Smooth muscle cell (in vitro differentiated cells): Measurements from ENCODE around the gene ICOSLG. TPM values are rescaled to one million over a fixed set of nuclear protein-coding genes. Genes with fewer than 3 reads are reported as not detected.

ENCODE experiments used
- DNase-seq: peaks from one replicate; lab custom pipeline; 2025; ENCODE audit not compliant: unreplicated experiment; lab: John Stamatoyannopoulos, UW
- H2AFZ ChIP-seq: fragments of 200-600 bp; sonication (generic); 2 replicates; pipeline ENCODE4 v1.6.0; 2016; ENCODE audit warnings: antibody characterized with exemption, low read depth, mild to moderate bottlenecking
- H3F3A ChIP-seq: fragments of 200-600 bp; sonication (generic); 2 replicates; pipeline ENCODE4 v1.6.0; 2017; ENCODE audit warnings: antibody characterized with exemption, low read depth
- H3K27ac ChIP-seq: fragments of 200-600 bp; sonication (generic); 2 replicates; pipeline ENCODE4 v1.5.1; 2016; ENCODE audit warnings: low read depth, mild to moderate bottlenecking
- H3K27me3 ChIP-seq: fragments of 200-600 bp; sonication (generic); 2 replicates; pipeline ENCODE4 v1.6.1; 2016; ENCODE audit warnings: low read depth, mild to moderate bottlenecking
- H3K36me3 ChIP-seq: fragments of 200-600 bp; sonication (generic); 2 replicates; pipeline ENCODE4 v1.5.1; 2016; ENCODE audit warnings: low read depth
- H3K4me1 ChIP-seq: fragments of 200-600 bp; sonication (generic); 2 replicates; pipeline ENCODE4 v1.5.1; 2016; ENCODE audit warnings: low read depth
- H3K4me2 ChIP-seq: fragments of 200-600 bp; sonication (generic); 2 replicates; pipeline ENCODE4 v1.6.0; 2016; ENCODE audit warnings: mild to moderate bottlenecking
- H3K4me3 ChIP-seq: fragments of 200-600 bp; sonication (generic); 2 replicates; pipeline ENCODE4 v1.5.1; 2016; ENCODE audit warnings: mild to moderate bottlenecking
- H3K79me2 ChIP-seq: fragments of 200-600 bp; sonication (generic); 2 replicates; pipeline ENCODE4 v1.6.0; 2016; ENCODE audit warnings: low read depth, mild to moderate bottlenecking
- H3K9ac ChIP-seq: fragments of 200-600 bp; sonication (generic); 2 replicates; pipeline ENCODE4 v1.6.0; 2016; ENCODE audit warnings: low read depth
- H3K9me3 ChIP-seq: fragments of 200-600 bp; sonication (generic); replicated peaks from 2 replicates; pipeline ENCODE4 v1.5.1; 2016; ENCODE audit warnings: low read depth
- H4K20me1 ChIP-seq: fragments of 200-600 bp; sonication (generic); 2 replicates; pipeline ENCODE4 v1.6.0; 2016; ENCODE audit warnings: low read depth
- WGBS: methylation state at CpG from one replicate; pipeline ENCODE4 v1.1.7; 2016; ENCODE audit warnings: low lambda C conversion rate; 5-methylcytosine and 5-hydroxymethylcytosine counted together
- polyA plus RNA-seq: library from polyadenylated mRNA; unstranded; fragments of >200 nt; fragmentation: Nextera tagmentation; extraction: Ambion mirVana; gene quantifications from 2 replicates; pipeline ENCODE4 v1.2.1, GENCODE V29; 2016
- total RNA-seq: library from RNA; depleted of rRNA; stranded (reverse); fragments of >200 nt; gene quantifications from 2 replicates; pipeline ENCODE4 v1.2.3, GENCODE V29; 2014
- TF ChIP-seq, protein P1 (sequence below): fragments of 200-600 bp; sonication (generic); IDR thresholded peaks from 2 replicates; pipeline ENCODE4 v1.5.1; 2017; ENCODE audit warnings: borderline replicate concordance, mild to moderate bottlenecking, antibody characterized with exemption; ENCODE audit not compliant: insufficient read depth, poor library complexity, severe bottlenecking

Gene ICOSLG
- total and polyA plus RNA-seq, 2 experiments from 2014 or later: 1.0 to 1.3 TPM

DNA sequence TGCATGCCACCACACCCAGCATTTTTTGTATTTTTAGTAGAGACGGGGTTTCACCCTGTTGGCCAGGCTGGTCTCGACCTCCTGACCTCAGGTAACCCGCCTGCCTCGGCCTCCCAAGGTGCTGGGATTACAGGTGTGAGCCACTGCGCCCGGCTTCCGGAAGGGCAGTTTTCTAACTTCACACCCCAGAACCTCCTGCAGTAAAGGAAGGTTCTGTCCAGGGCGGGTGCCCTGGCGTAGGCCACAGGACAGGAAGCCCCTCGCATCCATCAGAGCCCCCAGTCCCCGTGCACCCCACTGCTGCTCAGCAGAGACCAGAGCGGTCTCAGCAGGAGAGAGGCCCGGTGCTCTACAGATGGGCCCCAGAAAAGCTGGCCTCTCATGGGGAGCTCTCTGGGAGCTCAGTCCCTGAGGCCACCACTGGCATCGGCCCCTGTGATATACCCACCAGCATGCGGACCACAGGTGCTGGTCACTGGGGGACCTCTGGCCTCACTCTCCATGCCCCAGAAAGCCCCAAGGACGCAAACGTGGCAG, 25.1 kb upstream of the ICOSLG start:
- H3K4me3 ChIP-seq: no peak overlapping the region
- H3K27me3 ChIP-seq: no peaks in the 10 kb centered on the region
- no peak overlapping the region for H2AFZ ChIP-seq
- H4K20me1 ChIP-seq: no peaks in the 10 kb centered on the region
- no peak for DNase-seq
- H3K4me2 ChIP-seq: no peak overlapping the region
- WGBS: 92% methylated on average over 17 of the region's 17 CpGs
- no peaks in the 10 kb centered on the region for H3K79me2 ChIP-seq
- H3K36me3 ChIP-seq: no peaks in the 10 kb centered on the region
- peaks cover 8% of the 10 kb centered on the region for H3K4me1 ChIP-seq
- H3K9me3 ChIP-seq: no peaks in the 10 kb centered on the region
- TF ChIP-seq, protein P1, sequence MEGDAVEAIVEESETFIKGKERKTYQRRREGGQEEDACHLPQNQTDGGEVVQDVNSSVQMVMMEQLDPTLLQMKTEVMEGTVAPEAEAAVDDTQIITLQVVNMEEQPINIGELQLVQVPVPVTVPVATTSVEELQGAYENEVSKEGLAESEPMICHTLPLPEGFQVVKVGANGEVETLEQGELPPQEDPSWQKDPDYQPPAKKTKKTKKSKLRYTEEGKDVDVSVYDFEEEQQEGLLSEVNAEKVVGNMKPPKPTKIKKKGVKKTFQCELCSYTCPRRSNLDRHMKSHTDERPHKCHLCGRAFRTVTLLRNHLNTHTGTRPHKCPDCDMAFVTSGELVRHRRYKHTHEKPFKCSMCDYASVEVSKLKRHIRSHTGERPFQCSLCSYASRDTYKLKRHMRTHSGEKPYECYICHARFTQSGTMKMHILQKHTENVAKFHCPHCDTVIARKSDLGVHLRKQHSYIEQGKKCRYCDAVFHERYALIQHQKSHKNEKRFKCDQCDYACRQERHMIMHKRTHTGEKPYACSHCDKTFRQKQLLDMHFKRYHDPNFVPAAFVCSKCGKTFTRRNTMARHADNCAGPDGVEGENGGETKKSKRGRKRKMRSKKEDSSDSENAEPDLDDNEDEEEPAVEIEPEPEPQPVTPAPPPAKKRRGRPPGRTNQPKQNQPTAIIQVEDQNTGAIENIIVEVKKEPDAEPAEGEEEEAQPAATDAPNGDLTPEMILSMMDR: no peak
- no peak overlapping the region for H3K27ac ChIP-seq
- H3K9ac ChIP-seq: no peak overlapping the region
- H3F3A ChIP-seq: no peaks in the 10 kb centered on the region

DNA sequence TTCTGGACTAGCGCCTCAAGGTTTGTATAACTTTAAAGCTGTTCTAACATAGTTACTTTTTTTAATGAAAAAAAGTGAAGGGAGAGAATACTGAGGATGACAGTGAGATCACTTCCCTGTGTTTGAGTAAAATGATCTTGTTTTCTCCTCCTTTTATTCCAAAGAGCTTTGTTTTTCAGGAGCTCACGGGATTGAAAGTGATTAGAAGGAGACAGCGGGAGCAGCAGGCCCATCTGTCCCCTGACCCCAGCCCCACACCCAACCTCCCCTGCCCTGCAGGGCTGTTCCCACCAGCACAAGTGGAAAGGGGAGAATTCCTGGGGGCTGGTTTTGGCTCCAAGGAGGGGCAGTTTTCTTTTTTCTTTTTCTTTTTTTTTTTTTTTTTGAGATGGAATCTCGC, 23.0 kb upstream of the ICOSLG start:
- WGBS: 82% methylated on average over 4 of the region's 4 CpGs
- no peaks in the 10 kb centered on the region for H3F3A ChIP-seq
- H3K4me1 ChIP-seq: peaks cover 8% of the 10 kb centered on the region
- H3K9ac ChIP-seq: no peak overlapping the region
- no peak overlapping the region for H2AFZ ChIP-seq
- H3K27ac ChIP-seq: no peak overlapping the region
- H3K79me2 ChIP-seq: no peaks in the 10 kb centered on the region
- H3K36me3 ChIP-seq: no peaks in the 10 kb centered on the region
- H4K20me1 ChIP-seq: no peaks in the 10 kb centered on the region
- H3K4me2 ChIP-seq: no peak overlapping the region
- no peak overlapping the region for H3K4me3 ChIP-seq
- no peaks in the 10 kb centered on the region for H3K9me3 ChIP-seq
- TF ChIP-seq, protein P1: no peak
- no peaks in the 10 kb centered on the region for H3K27me3 ChIP-seq
- no peak for DNase-seq

DNA sequence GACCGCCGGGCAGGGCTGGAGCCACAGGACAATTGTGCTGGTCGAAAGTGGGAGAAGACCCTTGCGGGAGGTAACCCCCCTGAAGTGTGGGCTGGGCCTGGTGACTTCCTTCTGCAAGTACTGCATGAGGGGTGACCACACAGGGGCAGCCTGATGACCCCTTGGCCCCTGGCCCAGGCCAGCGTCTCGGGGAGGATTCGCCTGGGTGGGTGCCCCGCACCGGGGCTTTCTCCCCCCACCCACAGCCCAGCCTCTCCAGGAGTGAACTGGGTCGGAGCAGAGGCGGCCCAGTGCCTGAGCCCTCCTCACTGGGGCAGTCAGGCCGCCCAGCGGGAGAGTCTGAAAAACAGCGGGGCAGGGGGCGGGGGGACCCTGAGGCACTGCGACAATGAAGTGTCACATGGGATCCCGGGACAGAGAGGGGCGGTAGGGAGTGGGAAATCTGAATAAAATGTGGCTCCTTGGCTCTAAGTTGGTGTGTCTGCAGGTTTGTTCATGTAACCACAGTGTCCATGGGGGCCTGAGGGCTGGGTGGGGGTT, 22.5 kb upstream of the ICOSLG start:
- H3K4me1 ChIP-seq: peaks cover 8% of the 10 kb centered on the region
- no peak overlapping the region for H3K9ac ChIP-seq
- TF ChIP-seq, protein P1: no peak
- H3K4me3 ChIP-seq: no peak overlapping the region
- H3F3A ChIP-seq: no peaks in the 10 kb centered on the region
- H3K79me2 ChIP-seq: no peaks in the 10 kb centered on the region
- H3K27me3 ChIP-seq: no peaks in the 10 kb centered on the region
- no peak overlapping the region for H3K27ac ChIP-seq
- no peaks in the 10 kb centered on the region for H3K9me3 ChIP-seq
- no peak overlapping the region for H3K4me2 ChIP-seq
- no peaks in the 10 kb centered on the region for H4K20me1 ChIP-seq
- H3K36me3 ChIP-seq: no peaks in the 10 kb centered on the region
- H2AFZ ChIP-seq: no peak overlapping the region
- 61% methylated on average over 13 of the region's 18 CpGs for WGBS
- no peak for DNase-seq

GRCh38 chr21:44262338-44263056, 21.8 kb upstream of the ICOSLG start:
- no peaks in the 10 kb centered on the region for H3K27me3 ChIP-seq
- DNase-seq: no peak
- no peaks in the 10 kb centered on the region for H4K20me1 ChIP-seq
- H2AFZ ChIP-seq: no peak overlapping the region
- H3F3A ChIP-seq: no peaks in the 10 kb centered on the region
- H3K4me2 ChIP-seq: no peak overlapping the region
- H3K9ac ChIP-seq: no peak overlapping the region
- TF ChIP-seq, protein P1: no peak
- no peak overlapping the region for H3K4me3 ChIP-seq
- no peaks in the 10 kb centered on the region for H3K36me3 ChIP-seq
- peaks cover 8% of the 10 kb centered on the region for H3K4me1 ChIP-seq
- no peak overlapping the region for H3K27ac ChIP-seq
- no peaks in the 10 kb centered on the region for H3K9me3 ChIP-seq
- no peaks in the 10 kb centered on the region for H3K79me2 ChIP-seq
- 100% methylated on average over 3 of the region's 12 CpGs for WGBS
